Esophagus (tissue), 2 donors: ENCODE results near the gene MPPED1. TPM values are rescaled to one million over a fixed set of nuclear protein-coding genes. Genes with fewer than 3 reads are reported as not detected.

Source experiments
- H3K27ac ChIP-seq, 2 donors: one replicate each; pipeline ENCODE4 v1.5.1; 2013; ENCODE audit warnings: low read depth in 2 of 2, mild to moderate bottlenecking in 2 of 2, inconsistent platforms in 1 of 2, low read length in 1 of 2, moderate library complexity in 1 of 2
- H3K27me3 ChIP-seq, 2 donors: one replicate each; pipeline ENCODE4 v1.6.1; 2013; ENCODE audit warnings: low read length in 2 of 2, control low read depth in 1 of 2, mild to moderate bottlenecking in 1 of 2; ENCODE audit not compliant: insufficient read depth in 2 of 2, control insufficient read depth in 1 of 2
- H3K36me3 ChIP-seq, 2 donors: one replicate each; pipeline ENCODE4 v1.6.1; 2013; ENCODE audit warnings: low read length in 1 of 2; ENCODE audit not compliant: control insufficient read depth in 2 of 2, insufficient read depth in 2 of 2
- H3K4me1 ChIP-seq, 2 donors: one replicate each; pipeline ENCODE4 v1.6.1; 2013; ENCODE audit warnings: low read length in 1 of 2; ENCODE audit not compliant: control insufficient read depth in 2 of 2, insufficient read depth in 2 of 2
- H3K4me3 ChIP-seq, 2 donors: one replicate each; pipeline ENCODE4 v1.5.1; 2013; ENCODE audit warnings: low read length in 2 of 2, mild to moderate bottlenecking in 2 of 2, low read depth in 1 of 2, moderate library complexity in 1 of 2
- H3K9me3 ChIP-seq, 2 donors: one replicate each; pipeline ENCODE4 v1.6.1; 2013; ENCODE audit warnings: mild to moderate bottlenecking in 2 of 2, low read depth in 1 of 2, low read length in 1 of 2, moderate library complexity in 1 of 2; ENCODE audit not compliant: control insufficient read depth in 2 of 2, insufficient read depth in 1 of 2
- WGBS, 2 donors: extraction: QIAGEN DNeasy Blood & Tissue Kit; methylation state at CpG; one replicate each; pipeline ENCODE4 v1.1.7; 2013; 5-methylcytosine and 5-hydroxymethylcytosine counted together
- polyA plus RNA-seq, 2 donors: library from polyadenylated mRNA; stranded (reverse); fragments of 200-250 nt; gene quantifications; one replicate each; pipeline ENCODE4 v1.2.3, GENCODE V29; 2013
- donor health status: healthy with polysubstance abuse.
- donor health status: Bipolar disorder and iron deficiency.

The MPPED1 gene
- polyA plus RNA-seq, 2 donors, result 0.01 TPM; not detected in 1

DNA sequence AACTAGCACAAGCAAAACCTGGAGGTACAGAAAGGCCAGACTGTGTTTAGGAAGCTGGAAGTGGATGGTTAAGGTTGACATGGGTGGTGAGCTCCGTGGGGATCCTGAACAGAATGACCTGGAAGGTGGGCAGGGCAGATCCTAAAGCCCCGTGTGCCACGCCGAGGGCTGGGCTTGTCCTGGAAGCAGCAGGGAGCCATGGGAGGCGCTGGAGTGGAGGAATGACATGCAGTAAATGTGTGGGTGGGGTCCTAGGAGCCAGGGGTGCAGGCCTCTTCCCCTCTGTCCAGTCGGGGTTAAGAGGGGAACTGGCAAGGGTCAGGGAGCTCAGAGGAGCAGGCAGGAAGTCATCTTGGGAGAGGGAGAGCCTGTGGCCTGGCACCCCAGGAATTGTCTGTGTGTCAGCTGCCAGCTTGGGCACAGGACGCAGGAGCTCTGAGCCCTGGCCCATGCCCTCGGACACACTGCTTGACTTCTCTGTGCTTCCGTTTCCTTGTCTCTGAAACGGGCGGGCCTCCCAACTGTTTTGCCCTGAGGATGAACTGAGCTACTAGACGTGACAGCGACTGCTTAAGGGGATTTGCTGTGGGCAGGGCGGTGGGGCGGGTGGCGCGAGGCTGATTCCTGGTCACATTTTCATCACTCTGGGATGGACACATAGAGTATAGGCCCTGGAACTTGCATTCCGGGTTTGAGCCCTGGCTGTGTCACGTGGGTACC lies 75.7 kb downstream of the MPPED1 start:
- Histone ChIP-seq H3K4me3 (no peak overlapping the region), H3K27me3 (no peaks in the 10 kb centered on the region)
- WGBS, 2 donors, result 67 to 69% methylated on average over 19 of the region's 19 CpGs

DNA sequence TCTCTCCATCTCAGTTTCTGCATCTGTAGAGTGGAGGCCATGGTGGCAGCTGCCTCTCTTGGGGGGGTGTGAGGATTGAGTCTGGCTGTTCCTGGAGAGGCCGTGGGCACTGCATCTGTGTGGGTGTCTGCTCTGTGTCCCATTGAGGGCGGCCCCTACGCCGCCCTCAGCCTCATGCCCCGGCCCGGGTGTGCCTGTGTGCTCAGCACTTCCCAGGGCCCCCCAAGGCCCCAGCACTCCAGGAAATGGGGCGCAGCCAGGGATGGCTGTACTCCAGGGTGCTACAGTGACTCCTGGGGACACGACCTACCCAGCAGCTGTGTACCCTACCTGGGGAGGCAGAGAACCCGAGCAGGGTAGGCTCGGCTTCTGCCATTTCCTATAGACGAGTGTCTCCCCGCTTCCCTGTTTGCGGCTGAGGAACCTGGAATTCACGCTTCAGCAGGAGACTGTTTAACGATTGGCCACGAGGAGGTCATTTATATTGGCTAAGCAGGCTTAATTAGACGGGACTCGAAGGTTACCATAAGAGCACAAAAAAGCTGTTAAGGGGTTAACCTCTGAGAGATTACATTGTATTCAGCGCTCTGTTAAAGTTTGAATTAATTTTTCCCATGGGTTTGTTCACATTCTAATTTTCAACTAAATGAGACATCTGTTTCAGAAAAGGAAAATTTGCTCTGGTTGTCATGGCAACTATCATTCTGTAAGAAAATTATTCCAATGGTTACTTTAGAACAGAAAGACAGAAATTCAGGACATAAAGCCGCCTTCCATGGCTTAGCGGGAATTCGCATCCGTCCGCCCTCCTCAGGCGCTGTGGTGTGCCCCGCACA lies 76.4 kb downstream of the MPPED1 start:
- no peaks in the 10 kb centered on the region for H3K9me3 ChIP-seq
- no peak overlapping the region for H3K27ac ChIP-seq
- no peaks in the 10 kb centered on the region for H3K27me3 ChIP-seq
- no peaks in the 10 kb centered on the region for H3K36me3 ChIP-seq
- 67 to 69% methylated on average over 26 of the region's 26 CpGs for WGBS, 2 donors
- no peaks in the 10 kb centered on the region for H3K4me1 ChIP-seq
- no peak overlapping the region for H3K4me3 ChIP-seq

More for the DNA sequence above, 75.7 kb downstream of the MPPED1 start:
- Histone ChIP-seq H3K36me3 (no peaks in the 10 kb centered on the region), H3K9me3 (no peaks in the 10 kb centered on the region), H3K27ac (no peak overlapping the region), H3K4me1 (no peaks in the 10 kb centered on the region)

- H3K27me3 ChIP-seq, result no peaks in the 10 kb centered on the region
- 77 to 86% methylated on average over 10 of the region's 10 CpGs for WGBS, 2 donors
- no peaks in the 10 kb centered on the region for H3K36me3 ChIP-seq
Observed at GRCh38 chr22:43488937-43489336, 77.1 kb downstream of the MPPED1 start.

DNA sequence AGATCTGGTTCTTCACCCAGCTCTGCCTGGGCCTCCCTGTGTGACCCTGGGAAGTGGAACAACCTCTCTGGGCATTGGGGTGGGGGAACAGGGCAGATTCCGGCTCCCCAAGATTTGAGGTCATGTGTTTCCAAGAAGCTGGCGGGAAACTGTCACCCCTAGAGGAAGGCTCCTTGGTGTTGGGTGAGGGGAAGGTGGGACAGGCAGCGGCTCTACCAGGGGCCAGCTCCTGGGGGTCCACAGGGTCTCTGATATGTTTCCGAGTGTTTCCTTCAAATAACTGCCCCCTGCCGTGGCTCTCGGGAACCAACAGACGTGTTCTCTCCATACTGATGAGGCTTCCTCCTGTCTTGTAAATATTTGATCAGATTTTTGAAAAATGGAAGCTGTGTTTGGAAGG lies 78.5 kb downstream of the MPPED1 start:
- H3K9me3 ChIP-seq, result no peaks in the 10 kb centered on the region
- H3K4me3 ChIP-seq, result no peak overlapping the region
- H3K36me3 ChIP-seq, result no peaks in the 10 kb centered on the region
- WGBS, 2 donors, result 74 to 80% methylated on average over 7 of the region's 7 CpGs
- H3K27ac ChIP-seq, result no peak overlapping the region
- no peaks in the 10 kb centered on the region for H3K27me3 ChIP-seq
- no peaks in the 10 kb centered on the region for H3K4me1 ChIP-seq

More at GRCh38 chr22:43488937-43489336, 77.1 kb downstream of the MPPED1 start:
- no peak overlapping the region for H3K27ac ChIP-seq
- no peaks in the 10 kb centered on the region for H3K9me3 ChIP-seq
- H3K4me3 ChIP-seq, result no peak overlapping the region
- H3K4me1 ChIP-seq, result no peaks in the 10 kb centered on the region

- Histone ChIP-seq H3K4me1 (no peaks in the 10 kb centered on the region), H3K36me3 (no peaks in the 10 kb centered on the region), H3K27me3 (no peaks in the 10 kb centered on the region), H3K27ac (no peak overlapping the region), H3K4me3 (no peak overlapping the region), H3K9me3 (no peaks in the 10 kb centered on the region)
- 55 to 58% methylated on average over 3 of the region's 3 CpGs for WGBS, 2 donors
Observed at GRCh38 chr22:43491177-43491576, 79.4 kb downstream of the MPPED1 start.

- H3K36me3 ChIP-seq, result no peaks in the 10 kb centered on the region
- H3K4me3 ChIP-seq, result no peak overlapping the region
- 96 to 100% methylated on average over 1 of the region's 1 CpG for WGBS, 2 donors
- H3K4me1 ChIP-seq, result no peaks in the 10 kb centered on the region
- H3K27me3 ChIP-seq, result no peaks in the 10 kb centered on the region
- H3K27ac ChIP-seq, result no peak overlapping the region
- H3K9me3 ChIP-seq, result no peaks in the 10 kb centered on the region
Observed at GRCh38 chr22:43491737-43492136, 79.9 kb downstream of the MPPED1 start.

DNA sequence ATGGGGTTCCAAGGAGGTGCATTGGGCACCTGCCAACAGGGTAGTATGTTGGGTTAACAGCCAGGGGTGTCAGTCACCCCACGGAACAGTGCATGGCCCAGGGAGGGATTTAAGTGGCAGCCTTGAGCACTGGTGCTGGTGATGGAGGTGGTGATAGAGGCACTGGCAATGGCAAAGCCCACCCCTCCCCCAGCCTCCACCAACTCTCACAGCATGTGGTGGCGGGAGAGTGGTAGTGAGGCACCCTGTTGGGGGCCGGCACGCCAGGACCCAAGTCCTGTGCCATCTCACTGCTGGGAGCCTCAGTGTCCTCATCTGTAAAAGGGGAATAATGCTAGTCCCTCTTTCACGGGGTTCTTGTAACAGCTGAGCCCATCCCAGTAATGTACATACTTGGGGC lies 81.5 kb downstream of the MPPED1 start:
- WGBS, 2 donors, result 86 to 89% methylated on average over 5 of the region's 5 CpGs
- H3K27me3 ChIP-seq, result no peaks in the 10 kb centered on the region
- H3K36me3 ChIP-seq, result no peaks in the 10 kb centered on the region
- no peaks in the 10 kb centered on the region for H3K4me1 ChIP-seq
- no peaks in the 10 kb centered on the region for H3K9me3 ChIP-seq
- H3K4me3 ChIP-seq, result no peak overlapping the region
- H3K27ac ChIP-seq, result no peak overlapping the region

GRCh38 chr22:43497956-43498855 lies 86.4 kb downstream of the MPPED1 start:
- H3K4me1 ChIP-seq, result no peaks in the 10 kb centered on the region

GRCh38 chr22:43498856-43499253 lies 87.0 kb downstream of the MPPED1 start:
- H3K36me3 ChIP-seq, result no peaks in the 10 kb centered on the region
- H3K9me3 ChIP-seq, result no peaks in the 10 kb centered on the region
- H3K4me1 ChIP-seq, result no peaks in the 10 kb centered on the region
- no peak overlapping the region for H3K27ac ChIP-seq
- H3K4me3 ChIP-seq, result no peak overlapping the region
- no peaks in the 10 kb centered on the region for H3K27me3 ChIP-seq
- 93 to 98% methylated on average over 1 of the region's 1 CpG for WGBS, 2 donors

More at GRCh38 chr22:43497956-43498855, 86.4 kb downstream of the MPPED1 start:
- no peaks in the 10 kb centered on the region for H3K36me3 ChIP-seq
- no peaks in the 10 kb centered on the region for H3K9me3 ChIP-seq
- H3K27ac ChIP-seq, result no peak overlapping the region
- no peak overlapping the region for H3K4me3 ChIP-seq
- 90 to 91% methylated on average over 16 of the region's 16 CpGs for WGBS, 2 donors
- no peaks in the 10 kb centered on the region for H3K27me3 ChIP-seq
